H1 (cell line): Measurements from ENCODE around the gene NAT8L. TPM values are rescaled to one million over a fixed set of nuclear protein-coding genes. Genes with fewer than 3 reads are reported as not detected.

Experiments
- CTCF ChIA-PET: fragments of 300-600 bp; sonication (Branson Sonifier 250); formaldehyde crosslinking; loops from one replicate; lab custom pipeline; 2021; ENCODE audit not compliant: partially characterized antibody; lab: Charles Lee
- POLR2A ChIA-PET: fragments of 300-600 bp; sonication (Branson Sonifier 250); formaldehyde crosslinking; loops from one replicate; lab custom pipeline; 2021; ENCODE audit warnings: inconsistent platforms; ENCODE audit not compliant: partially characterized antibody; lab: Charles Lee
- DNase-seq, 2 experiments: peaks; one replicate each; pipeline versions ENCODE4 v3.0.0 to v3.0.0-alpha.2; 2010 to 2022; ENCODE audit warnings: low spot score in 2 of 2, low read depth in 1 of 2, mixed read lengths in 1 of 2
- FAIRE-seq: peaks from 2 replicates; lab custom pipeline; 2011; peaks lifted over from hg19 to GRCh38; lab: Jason Lieb, UNC
- H2AFZ ChIP-seq: 2 replicates; pipeline ENCODE4 v1.8.1; 2012; ENCODE audit warnings: low read length, inconsistent platforms
- H2AK5ac ChIP-seq: 2 replicates; pipeline ENCODE4 v1.6.1; 2013; ENCODE audit warnings: low read depth, low read length
- H2BK120ac ChIP-seq: replicated peaks from 2 replicates; pipeline ENCODE3; 2013; ENCODE audit warnings: low read depth, low read length, inconsistent platforms
- H2BK12ac ChIP-seq: 2 replicates; pipeline ENCODE4 v1.6.1; 2013; ENCODE audit warnings: low read depth, low read length
- H2BK15ac ChIP-seq: 2 replicates; pipeline ENCODE4 v1.6.1; 2013; ENCODE audit warnings: low read length
- H2BK20ac ChIP-seq: 2 replicates; pipeline ENCODE4 v1.6.1; 2013; ENCODE audit warnings: low read length
- H2BK5ac ChIP-seq: 2 replicates; pipeline ENCODE4 v1.6.1; 2013; ENCODE audit warnings: low read depth, low read length
- H3K14ac ChIP-seq: 2 replicates; pipeline ENCODE4 v1.6.1; 2013; ENCODE audit warnings: inconsistent platforms; ENCODE audit not compliant: insufficient read length
- H3K18ac ChIP-seq: 2 replicates; pipeline ENCODE4 v1.6.1; 2013; ENCODE audit warnings: low read length; ENCODE audit errors: extremely low read depth
- H3K23ac ChIP-seq: 2 replicates; pipeline ENCODE4 v1.6.1; 2013; ENCODE audit warnings: inconsistent platforms; ENCODE audit not compliant: insufficient read length
- H3K23me2 ChIP-seq: 2 replicates; pipeline ENCODE4 v1.6.1; 2013; ENCODE audit warnings: low read depth, low read length
- H3K27ac ChIP-seq: 2 replicates; pipeline ENCODE4 v1.6.1; 2011; ENCODE audit warnings: low read depth, low read length, inconsistent platforms
- H3K27me3 ChIP-seq, 4 experiments: replicated peaks in 1 of 4; 1 replicate in 1 of 4; 2 replicates in 3 of 4; pipeline versions ENCODE4 v1.6.1 to v1.8.1; 2011 to 2013; ENCODE audit warnings: low read length in 3 of 4, mild to moderate bottlenecking in 3 of 4, inconsistent platforms in 2 of 4, mixed read lengths in 2 of 4, moderate library complexity in 1 of 4; ENCODE audit not compliant: control insufficient read depth in 3 of 4, insufficient read depth in 3 of 4; ENCODE audit errors: extremely low read depth in 1 of 4
- H3K36me3 ChIP-seq, 4 experiments: 2 replicates each; pipeline versions ENCODE4 v1.6.1 to v1.8.1; 2011 to 2013; ENCODE audit warnings: mild to moderate bottlenecking in 4 of 4, low read length in 3 of 4, moderate library complexity in 2 of 4, control low read depth in 1 of 4, inconsistent platforms in 1 of 4; ENCODE audit not compliant: insufficient read depth in 4 of 4, control insufficient read depth in 2 of 4
- H3K4ac ChIP-seq: replicated peaks from 2 replicates; pipeline ENCODE3; 2013; ENCODE audit warnings: low read length, low read depth, mixed read lengths, inconsistent platforms; ENCODE audit not compliant: insufficient read length
- H3K4me1 ChIP-seq, 4 experiments: replicated peaks in 1 of 4; 1 replicate in 1 of 4; 2 replicates in 3 of 4; pipeline versions ENCODE4 v1.6.1 to v1.8.1; 2011 to 2013; ENCODE audit warnings: low read length in 3 of 4, inconsistent platforms in 2 of 4, mixed read lengths in 1 of 4; ENCODE audit not compliant: insufficient read depth in 4 of 4, control insufficient read depth in 3 of 4
- H3K4me2 ChIP-seq, 2 experiments: 2 replicates each; pipeline versions ENCODE4 v1.6.1 to v1.8.1; 2011 to 2013; ENCODE audit warnings: low read depth in 2 of 2, low read length in 2 of 2, control low read depth in 1 of 2, inconsistent platforms in 1 of 2, mild to moderate bottlenecking in 1 of 2; ENCODE audit not compliant: insufficient read depth in 1 of 2
- H3K4me3 ChIP-seq, 4 experiments: fragments of 200-600, 300-600 bp in 1 of 4; sonication (generic), shearing (Covaris generic), sonication (Bioruptor Twin) in 1 of 4; 2 replicates each; pipeline versions ENCODE4 v1.5.1 to v1.8.1; 2011 to 2016; ENCODE audit warnings: low read length in 4 of 4, low read depth in 3 of 4, control low read depth in 2 of 4, inconsistent platforms in 2 of 4, mild to moderate bottlenecking in 2 of 4, mixed read lengths in 1 of 4, moderate library complexity in 1 of 4; ENCODE audit not compliant: insufficient read depth in 2 of 4; ENCODE audit errors: extremely low read depth in 1 of 4
- H3K56ac ChIP-seq: replicated peaks from 2 replicates; pipeline ENCODE3; 2013; ENCODE audit warnings: low read depth, mild to moderate bottlenecking, mixed read lengths, low read length, inconsistent platforms; ENCODE audit not compliant: insufficient read length
- H3K79me1 ChIP-seq: 2 replicates; pipeline ENCODE4 v1.6.1; 2013; ENCODE audit warnings: low read depth, low read length, control low read depth
- H3K79me2 ChIP-seq, 2 experiments: 2 replicates each; pipeline versions ENCODE4 v1.6.1 to v1.8.1; 2012 to 2013; ENCODE audit warnings: low read length in 2 of 2, mild to moderate bottlenecking in 2 of 2, inconsistent platforms in 1 of 2; ENCODE audit not compliant: insufficient read depth in 2 of 2, control insufficient read depth in 1 of 2
- H3K9ac ChIP-seq, 4 experiments: replicated peaks in 1 of 4; 1 replicate in 1 of 4; 2 replicates in 3 of 4; pipeline versions ENCODE4 v1.6.1 to v1.8.1; 2011 to 2013; ENCODE audit warnings: low read depth in 3 of 4, low read length in 3 of 4, control low read depth in 2 of 4, mild to moderate bottlenecking in 2 of 4, moderate library complexity in 2 of 4, inconsistent platforms in 1 of 4; ENCODE audit errors: extremely low read depth in 1 of 4
- H3K9me3 ChIP-seq, 2 experiments: 2 replicates each; pipeline versions ENCODE4 v1.6.1 to v1.8.1; 2012 to 2013; ENCODE audit warnings: mild to moderate bottlenecking in 2 of 2, moderate library complexity in 2 of 2, control low read depth in 1 of 2, inconsistent platforms in 1 of 2, low read depth in 1 of 2, low read length in 1 of 2, mixed read lengths in 1 of 2; ENCODE audit not compliant: insufficient read depth in 2 of 2
- H4K20me1 ChIP-seq, 2 experiments: replicated peaks in 1 of 2; 2 replicates each; pipeline versions ENCODE3 to v1.8.1; 2011 to 2013; ENCODE audit warnings: inconsistent platforms in 2 of 2, low read length in 2 of 2, mild to moderate bottlenecking in 1 of 2; ENCODE audit not compliant: insufficient read depth in 2 of 2, control insufficient read depth in 1 of 2
- H4K5ac ChIP-seq: 2 replicates; pipeline ENCODE4 v1.6.1; 2013; ENCODE audit warnings: low read length, low read depth, mixed read lengths, inconsistent platforms; ENCODE audit not compliant: insufficient read length
- H4K8ac ChIP-seq: 2 replicates; pipeline ENCODE4 v1.8.0; 2013; ENCODE audit warnings: mild to moderate bottlenecking, moderate library complexity, low read length, inconsistent platforms; ENCODE audit not compliant: insufficient read depth; ENCODE audit errors: extremely low read depth
- H4K91ac ChIP-seq: replicated peaks from 2 replicates; pipeline ENCODE3; 2013; ENCODE audit warnings: low read length, mixed read lengths, inconsistent platforms; ENCODE audit not compliant: insufficient read length
- ATF3 ChIP-seq: IDR thresholded peaks from 2 replicates; pipeline ENCODE4 v1.6.1; 2011; ENCODE audit warnings: low read depth, mild to moderate bottlenecking, low read length; ENCODE audit not compliant: insufficient read depth
- BRCA1 ChIP-seq: IDR thresholded peaks from 2 replicates; pipeline ENCODE4 v1.6.1; 2012; ENCODE audit warnings: low read depth, low read length, improper control_type of control experiment
- CEBPB ChIP-seq: IDR thresholded peaks from 2 replicates; pipeline ENCODE4 v1.6.1; 2012; ENCODE audit warnings: low read depth, low read length
- CREB1 ChIP-seq: IDR thresholded peaks from 2 replicates; pipeline ENCODE4 v1.6.1; 2012; ENCODE audit warnings: inconsistent platforms
- EP300 ChIP-seq, 2 experiments: IDR thresholded peaks; 1 replicate in 1 of 2; 2 replicates in 1 of 2; pipeline ENCODE4 v1.6.1; 2011 to 2012; ENCODE audit warnings: low read depth in 2 of 2, low read length in 2 of 2, mild to moderate bottlenecking in 2 of 2, borderline replicate concordance in 1 of 2, inconsistent platforms in 1 of 2, moderate library complexity in 1 of 2
- JUND ChIP-seq: IDR thresholded peaks from 2 replicates; pipeline ENCODE4 v1.6.1; 2011; ENCODE audit warnings: mild to moderate bottlenecking, improper control_type of control experiment, low read length
- MAFK ChIP-seq: IDR thresholded peaks from 2 replicates; pipeline ENCODE4 v1.6.1; 2012; ENCODE audit warnings: low read depth, mild to moderate bottlenecking, improper control_type of control experiment, low read length
- SIRT6 ChIP-seq: IDR thresholded peaks from one replicate; pipeline ENCODE4 v1.7.1; 2012; ENCODE audit warnings: low read length, inconsistent platforms
- SP4 ChIP-seq: IDR thresholded peaks from 2 replicates; pipeline ENCODE4 v1.6.1; 2012; ENCODE audit warnings: low read length, inconsistent platforms
- TAF1 ChIP-seq: IDR thresholded peaks from 2 replicates; pipeline ENCODE4 v1.6.1; 2011; ENCODE audit warnings: mild to moderate bottlenecking, low read depth, low read length
- TEAD4 ChIP-seq: IDR thresholded peaks from 2 replicates; pipeline ENCODE4 v1.6.1; 2012; ENCODE audit warnings: low read depth, low read length, inconsistent platforms, mixed read lengths
- WGBS, 2 experiments: shearing (Covaris generic) in 1 of 2; methylation state at CpG; one replicate each; pipeline versions ENCODE4 v1.1.6 to v1.1.7; 2013 to 2015; ENCODE audit warnings: low lambda C conversion rate in 2 of 2, mixed read lengths in 2 of 2, inconsistent platforms in 1 of 2, low coverage in 1 of 2, missing lambda C conversion rate in 1 of 2; ENCODE audit not compliant: insufficient replicate concordance in 2 of 2, insufficient coverage in 1 of 2, insufficient read length in 1 of 2; ENCODE audit errors: extremely low coverage in 1 of 2, missing lambda C conversion rate in 1 of 2; 5-methylcytosine and 5-hydroxymethylcytosine counted together
- polyA plus RNA-seq, 7 experiments: library from polyadenylated mRNA; depleted of rRNA in 3 of 7; stranded (reverse) in 5 of 7; unstranded in 2 of 7; fragments of >200 nt in 5 of 7; fragments of 200-250 nt in 2 of 7; gene quantifications; 1 replicate in 5 of 7; 2 replicates in 1 of 7; 4 replicates in 1 of 7; pipeline versions ENCODE4 v1.2.1 to v1.2.3, GENCODE V29; 2011 to 2013; ENCODE audit warnings: missing spikeins in 2 of 7, mixed read lengths in 2 of 7
- total RNA-seq: library from RNA; stranded (reverse); fragmentation: NEBNext Ultra II Directional; extraction: Animal tissue kit (Norgen Biotek cat#: 25700); gene quantifications from 2 replicates; pipeline ENCODE4 v1.2.1, GENCODE V29; 2021

NAT8L gene
- total and polyA plus RNA-seq, 2 of the 8 experiments (the other 6 are each of a cell fraction or from before 2014, with no cell fraction given): 10.8 TPM

- Histone ChIP-seq H2AK5ac (no peak overlapping the region), H4K20me1 (peaks cover 0 to 1% of the 10 kb centered on the region in 2 experiments), H3K36me3 (no peaks in the 10 kb centered on the region; a peak in 1 of 8 replicates), H3K9me3 (no peaks in the 10 kb centered on the region), H4K5ac (no peak overlapping the region), H3K4ac (no peak overlapping the region), H2AFZ (no peak overlapping the region), H3K18ac (no peak overlapping the region), H3K4me1 (peaks cover 0 to 3% (median 0%) of the 10 kb centered on the region in 4 experiments; a peak in 1 of 7 replicates), H3K56ac (no peak overlapping the region), H2BK5ac (no peak overlapping the region), H2BK120ac (no peak overlapping the region), H3K23me2 (peaks cover 6% of the 10 kb centered on the region; the same call in 1 of the 2 replicates), H3K23ac (no peak overlapping the region), H3K14ac (no peak overlapping the region), H2BK15ac (no peak overlapping the region), H4K91ac (no peak overlapping the region), H3K27ac (no peak overlapping the region), H3K9ac (no peak overlapping the region), H3K79me1 (no peaks in the 10 kb centered on the region), H3K27me3 (peaks cover 14 to 30% (median 25%) of the 10 kb centered on the region in 4 experiments), H2BK12ac (no peak overlapping the region), H4K8ac (no peak overlapping the region), H3K79me2 (no peaks in the 10 kb centered on the region), H3K4me2 (no peak overlapping the region), H2BK20ac (no peak overlapping the region), H3K4me3 (no peak overlapping the region)
- CTCF ChIA-PET: interaction anchor here (0.7 to 2.0 kb wide), 5 partner anchors 45 to 114 kb away, joined by 3 to 4 read pairs (median 3); no protein-coding TSS in a partner anchor
- DNase-seq: no peak
- POLR2A ChIA-PET: interaction anchor here (0.7 to 1.1 kb wide), 2 partner anchors 27 to 432 kb away, joined by 3 read pairs; partner anchors contain the start of gene NELFA
- TF ChIP-seq JUND: no peak
- TF ChIP-seq SIRT6: no peak
- TF ChIP-seq EP300 (IDR thresholded peaks at IDR 0.05; ENCODE audit: borderline replicate concordance in 1 of 2, low read depth in 2 of 2, low read length in 2 of 2): no peak
- TF ChIP-seq SP4: no peak
- TF ChIP-seq MAFK: no peak
- no peak for TF ChIP-seq CREB1
- no peak for TF ChIP-seq BRCA1
- no peak for TF ChIP-seq CEBPB
- no peak for TF ChIP-seq ATF3
- no peak for TF ChIP-seq TEAD4
- no peak for TF ChIP-seq TAF1
- FAIRE-seq: no peak
- WGBS, 2 experiments: 84% methylated on average over 9 of the region's 10 CpGs; no CpG with 5 or more reads in 1 of the 2 experiments
These were observed 22.8 kb upstream of the NAT8L start for GRCh38 chr4:2036327-2036726.
